ENCODE data around the gene CKAP2L.

GRCh38 chr2:112805542-112805941, 41.1 kb upstream of the CKAP2L start:
- TF ChIP-seq CTCF (IDR thresholded peaks at IDR 0.05): no peak
- no peak for TF ChIP-seq POLR2A (IDR thresholded peaks at IDR 0.05)
